CD4-positive, alpha-beta T cell treated with Interleukin-1 beta for 1 hour (primary cell): ENCODE data around the gene CCR9.

Experiments used
- DNase-seq, 2 donors: peaks; one replicate each; pipeline ENCODE4 v3.0.0-alpha.2; 2020 to 2022

The CCR9 gene

DNA sequence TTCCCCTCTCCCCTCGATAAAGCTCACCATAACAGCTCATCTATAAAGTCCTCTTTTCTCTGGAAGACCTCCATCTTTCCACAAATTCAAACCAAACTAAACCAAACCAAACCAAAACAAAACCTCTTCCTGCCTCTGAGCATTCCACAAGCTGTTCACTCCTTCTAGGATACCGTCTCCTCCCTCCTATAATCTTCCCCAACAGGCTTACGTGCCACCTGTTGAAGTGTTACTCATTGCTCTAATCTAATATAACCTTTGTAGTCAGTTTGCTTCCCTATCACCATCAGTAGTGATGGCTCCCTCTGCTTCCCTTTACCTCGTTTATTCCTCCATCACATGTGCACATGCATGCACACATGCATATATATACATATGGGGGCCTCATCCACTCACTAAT is 12.7 kb upstream of the CCR9 start:
- DNase-seq, result no peak

DNA sequence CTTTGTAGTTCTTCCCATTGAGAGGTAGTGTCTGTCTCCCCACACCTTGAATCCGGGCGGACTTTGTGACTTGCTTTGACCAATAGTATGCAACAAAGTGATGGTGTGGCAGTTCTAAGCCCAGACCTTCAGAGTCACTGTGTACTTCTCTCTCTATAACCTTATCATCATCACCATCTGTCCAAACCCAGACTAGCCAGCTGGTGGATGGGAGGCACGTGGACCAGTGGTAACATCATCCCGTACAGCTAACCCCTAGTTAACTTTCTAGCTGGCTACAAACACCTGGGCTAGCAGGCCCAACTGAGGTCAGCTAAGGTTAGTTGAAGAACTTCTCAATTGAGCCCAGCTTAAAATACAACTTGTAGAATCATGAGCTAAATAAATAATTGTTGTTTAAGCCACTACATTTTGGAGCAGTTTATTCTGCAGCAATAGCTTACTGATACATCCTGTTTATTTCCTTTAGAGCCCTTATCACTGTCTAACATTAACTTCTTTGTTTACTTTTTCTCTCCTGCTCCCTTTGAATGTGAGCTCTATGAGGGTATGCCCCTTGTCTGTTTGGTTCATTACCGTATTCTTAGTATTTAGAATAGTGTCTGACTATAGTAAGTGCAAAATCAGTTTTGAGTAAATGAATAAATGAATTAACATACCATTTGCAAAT is 11.5 kb upstream of the CCR9 start:
- DNase-seq, result no peak

DNA sequence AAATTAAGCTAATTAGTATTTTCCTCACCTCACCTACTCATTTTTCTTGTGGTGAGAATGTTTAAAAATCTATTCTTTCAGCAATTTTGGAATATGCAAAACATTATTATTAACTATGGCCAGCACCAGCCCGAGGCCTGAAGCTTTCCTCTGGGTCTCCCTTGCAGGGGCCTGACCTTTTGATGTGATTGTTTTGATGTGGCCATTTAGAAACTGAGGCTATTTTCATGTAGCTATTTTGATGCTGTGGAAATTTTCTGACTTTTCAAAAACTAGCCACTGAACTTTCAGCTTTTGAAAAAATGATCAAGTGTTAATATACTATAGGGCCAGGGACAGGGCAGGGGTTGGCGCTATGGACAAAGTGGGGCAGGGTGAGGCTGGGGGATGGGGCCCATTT is 8.2 kb upstream of the CCR9 start:
- no peak for DNase-seq

DNA sequence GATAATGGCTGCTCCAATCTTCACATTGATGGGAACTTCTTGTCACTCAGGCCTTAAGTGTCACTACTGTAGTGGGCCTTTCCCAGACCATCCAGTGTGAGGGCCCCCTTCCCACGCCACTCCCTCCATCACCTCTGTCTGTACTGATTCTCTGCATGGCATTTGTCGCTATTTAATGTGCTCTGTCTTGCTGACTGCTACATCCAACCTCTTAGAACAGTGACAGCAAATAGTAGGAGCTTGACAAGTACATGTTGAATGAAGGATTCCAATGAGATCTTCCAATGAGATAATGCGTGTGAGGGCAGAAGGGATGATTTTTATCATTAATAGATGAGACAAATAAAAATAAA is 5.6 kb upstream of the CCR9 start:
- no peak for DNase-seq

DNA sequence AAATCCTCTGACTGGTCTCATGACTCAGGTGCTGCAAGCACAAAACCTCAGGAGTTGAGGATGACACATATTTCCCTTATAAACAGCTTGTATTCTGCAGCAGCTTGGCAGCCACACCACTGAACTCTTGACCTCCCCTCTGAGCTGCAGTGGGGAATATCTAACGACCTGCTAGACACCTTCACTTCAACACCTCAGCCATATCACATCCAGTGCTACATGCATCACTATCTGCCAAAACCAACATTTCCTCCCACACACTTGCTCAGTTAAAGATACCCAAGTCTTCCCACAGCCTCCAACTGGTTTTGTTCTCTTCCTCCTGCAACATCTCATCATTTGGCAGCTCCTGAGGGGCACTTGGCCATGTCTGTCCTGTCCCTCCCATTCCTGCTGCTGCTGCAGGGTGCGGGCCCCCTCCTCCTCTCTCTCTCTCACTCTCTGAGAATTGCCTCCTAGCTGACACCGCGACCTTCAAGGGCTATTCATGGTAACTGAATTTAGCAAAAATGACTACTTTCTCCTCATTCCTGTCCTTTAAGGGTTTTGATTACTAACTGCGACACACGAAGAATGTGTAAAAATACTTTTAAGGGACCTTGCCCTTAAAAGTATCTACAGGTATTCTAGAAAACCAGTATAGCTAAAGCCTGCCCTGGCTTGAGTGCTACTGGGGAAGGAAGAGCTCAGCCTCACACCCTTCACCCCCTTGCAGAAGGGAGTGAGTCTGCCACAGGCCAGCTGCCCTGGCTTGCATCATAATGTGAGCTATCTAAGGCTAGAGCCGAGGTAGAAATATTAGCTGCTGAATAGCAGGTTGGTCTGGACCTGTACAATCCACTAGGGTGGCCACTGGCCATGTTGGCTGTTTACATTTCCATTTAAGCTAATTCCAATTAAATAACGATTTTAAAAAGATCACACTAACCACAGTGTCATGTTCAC is 5.0 kb upstream of the CCR9 start:
- DNase-seq, result peak; percentile 32 to 37

DNA sequence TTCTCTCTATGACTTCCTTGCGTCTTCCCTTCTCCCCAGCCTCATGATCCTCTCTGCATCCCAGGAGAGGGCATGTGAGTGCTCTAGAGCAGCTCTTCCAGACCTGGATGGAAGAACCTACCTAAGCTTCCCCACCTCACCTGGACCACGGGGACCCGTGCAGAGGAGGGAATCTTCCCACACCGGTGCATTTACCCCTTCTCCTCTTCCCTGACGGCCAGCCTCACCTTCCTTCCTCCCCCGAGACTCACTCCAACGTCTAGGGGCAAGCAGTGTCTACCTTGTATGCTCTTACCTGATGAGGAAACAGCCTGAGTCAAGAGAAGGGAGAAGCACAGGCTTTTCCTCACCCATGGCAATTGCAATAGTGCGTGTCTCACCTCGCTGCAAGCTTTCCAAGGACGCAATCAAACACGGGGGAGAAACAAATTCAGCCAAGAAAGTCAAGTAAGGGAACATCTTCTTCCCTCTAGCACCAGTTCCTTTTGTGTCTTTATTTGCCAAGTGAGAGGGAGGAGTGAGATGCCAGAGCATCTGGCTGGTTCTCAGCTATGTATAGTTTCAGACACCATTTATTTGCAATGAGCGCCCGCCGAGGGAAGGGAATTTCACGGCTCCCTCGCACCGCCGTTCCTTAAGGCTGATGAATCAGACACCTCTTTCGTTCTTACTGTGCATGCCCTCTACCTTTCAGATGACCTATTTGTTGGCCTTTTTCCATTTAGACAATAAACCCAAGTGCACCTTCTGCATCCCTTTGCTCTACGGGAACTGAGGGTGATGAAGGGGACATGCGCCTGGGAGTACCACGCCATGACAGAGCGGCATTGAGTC is 1.8 kb upstream of the CCR9 start:
- no peak for DNase-seq

DNA sequence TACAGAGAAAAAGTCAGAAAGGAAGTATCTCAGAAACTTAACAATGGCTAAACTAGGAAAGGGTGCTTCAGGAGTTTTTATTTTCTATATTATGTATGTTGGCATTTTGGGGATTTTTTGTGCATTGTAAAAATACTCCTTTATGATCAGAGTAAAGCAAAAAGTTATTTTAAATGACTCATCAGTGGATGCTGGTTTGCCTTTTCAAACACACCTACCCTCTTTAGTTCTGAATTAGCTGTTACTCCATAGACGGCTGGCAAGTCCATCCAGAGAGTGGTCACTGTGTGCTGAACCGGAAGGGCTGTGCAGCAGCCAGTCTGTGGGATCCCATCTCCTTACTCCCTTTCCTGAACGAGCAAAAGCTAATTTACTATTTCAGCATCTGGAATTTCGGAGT is 942 bp downstream of the CCR9 start:
- DNase-seq, result no peak

DNA sequence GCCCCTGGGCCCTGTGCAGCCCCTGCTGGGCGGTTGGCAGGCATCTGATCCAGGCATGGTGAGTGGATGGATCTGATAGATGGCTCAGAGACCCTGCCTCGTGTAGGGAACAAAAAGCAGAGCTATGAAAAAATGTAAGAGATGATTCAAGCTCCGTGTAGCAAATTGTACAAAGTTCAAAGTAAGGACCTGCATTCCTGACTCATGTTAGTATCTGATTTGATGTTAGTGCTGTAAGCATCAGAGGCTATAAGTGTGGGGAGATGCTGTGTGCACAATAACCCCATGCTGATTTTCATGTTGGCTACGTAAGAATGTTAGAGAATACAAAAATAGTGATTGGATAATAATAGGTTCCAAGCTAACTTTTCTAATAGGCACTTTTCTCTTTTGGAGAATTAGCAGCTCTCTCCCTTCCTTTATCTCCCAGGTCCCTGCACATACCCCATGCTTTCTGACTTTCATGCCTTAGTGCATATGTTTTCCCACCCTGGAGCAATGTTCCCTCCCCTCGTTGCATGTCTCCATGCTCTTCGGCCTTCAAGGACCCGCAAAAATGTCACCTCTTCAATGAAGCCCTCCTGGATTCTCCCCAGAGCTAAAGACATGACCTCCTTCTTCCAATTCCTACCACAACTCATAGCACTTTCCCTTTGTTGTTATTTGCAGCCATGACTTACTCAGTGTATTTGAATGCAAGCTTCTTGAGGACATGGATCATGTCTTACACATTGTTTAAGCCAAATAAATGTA is 1.6 kb downstream of the CCR9 start:
- no peak for DNase-seq

DNA sequence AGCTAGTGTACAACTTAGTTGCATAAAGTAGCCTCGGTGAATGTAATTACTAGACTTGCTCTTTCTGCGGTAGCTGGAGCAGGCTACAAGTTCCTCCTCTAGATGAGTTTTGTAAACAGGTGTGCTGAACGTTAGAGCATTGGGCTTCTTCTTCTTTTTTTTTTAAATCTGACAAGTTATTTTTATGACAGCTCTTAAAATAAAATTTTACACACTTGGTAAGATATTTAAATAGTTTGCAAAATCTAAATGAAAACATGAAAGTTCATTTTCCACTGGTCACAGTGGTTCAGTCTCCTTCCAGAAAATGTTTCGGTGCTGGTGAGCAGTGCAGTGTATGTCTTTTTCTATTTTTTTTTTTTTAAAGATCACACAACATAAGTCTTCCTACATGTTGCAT is 3.0 kb downstream of the CCR9 start:
- DNase-seq, result no peak

DNA sequence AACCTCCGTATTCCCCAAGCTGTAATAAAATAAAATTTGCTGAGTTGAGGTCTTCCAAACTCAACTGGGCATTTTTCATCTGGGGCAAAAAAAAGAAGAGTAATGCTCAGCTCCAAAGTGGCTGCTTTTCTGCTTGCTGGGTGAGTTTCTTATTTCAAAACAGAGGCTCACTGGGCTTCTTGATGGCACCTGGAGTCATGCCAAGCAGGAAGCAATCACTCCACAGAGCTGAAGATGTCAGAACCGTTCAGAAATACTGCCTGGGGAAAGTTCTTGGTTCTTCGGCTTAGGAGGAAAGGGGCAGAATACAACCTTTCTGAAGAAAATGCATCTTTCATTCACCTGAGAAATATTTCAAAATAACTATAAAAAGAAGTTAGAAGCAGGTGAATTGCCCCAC is 4.1 kb downstream of the CCR9 start:
- no peak for DNase-seq

DNA sequence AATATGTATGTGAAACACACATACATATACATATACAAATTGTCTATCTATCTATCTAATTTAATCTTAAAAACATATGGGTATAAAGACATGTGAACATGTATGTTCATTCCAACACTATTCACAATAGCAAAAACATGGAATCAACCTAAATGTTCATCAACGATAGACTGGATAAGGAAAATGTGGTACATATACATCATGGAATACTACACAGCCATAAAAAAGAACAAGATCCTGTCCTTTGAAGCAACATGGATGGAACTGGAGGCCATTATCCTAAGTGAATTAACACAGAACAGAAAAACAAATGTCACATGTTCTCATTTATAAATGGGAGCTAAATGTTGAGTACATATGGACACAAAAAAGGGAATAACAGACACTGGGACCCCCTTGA is 5.8 kb downstream of the CCR9 start:
- DNase-seq, result no peak

DNA sequence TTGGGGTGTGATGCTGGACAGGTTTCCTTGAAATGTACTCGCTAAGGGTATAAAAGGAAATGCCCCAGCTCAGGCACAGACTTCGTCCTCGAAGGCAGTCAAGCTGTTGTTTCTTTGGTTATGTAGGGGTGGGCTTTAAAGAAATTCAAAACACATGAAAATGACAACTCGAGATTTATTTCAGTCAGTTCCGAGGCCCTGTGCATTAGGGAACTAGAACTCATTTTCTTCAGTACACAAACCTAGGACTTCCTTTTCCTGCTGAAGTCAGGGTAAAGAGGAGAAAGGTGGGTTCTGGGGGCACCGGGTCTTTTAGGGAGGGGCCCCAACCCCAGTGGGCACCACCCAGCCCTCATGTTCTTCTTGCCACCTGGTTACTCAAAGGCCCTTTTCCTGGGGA is 7.7 kb downstream of the CCR9 start:
- DNase-seq, result no peak

DNA sequence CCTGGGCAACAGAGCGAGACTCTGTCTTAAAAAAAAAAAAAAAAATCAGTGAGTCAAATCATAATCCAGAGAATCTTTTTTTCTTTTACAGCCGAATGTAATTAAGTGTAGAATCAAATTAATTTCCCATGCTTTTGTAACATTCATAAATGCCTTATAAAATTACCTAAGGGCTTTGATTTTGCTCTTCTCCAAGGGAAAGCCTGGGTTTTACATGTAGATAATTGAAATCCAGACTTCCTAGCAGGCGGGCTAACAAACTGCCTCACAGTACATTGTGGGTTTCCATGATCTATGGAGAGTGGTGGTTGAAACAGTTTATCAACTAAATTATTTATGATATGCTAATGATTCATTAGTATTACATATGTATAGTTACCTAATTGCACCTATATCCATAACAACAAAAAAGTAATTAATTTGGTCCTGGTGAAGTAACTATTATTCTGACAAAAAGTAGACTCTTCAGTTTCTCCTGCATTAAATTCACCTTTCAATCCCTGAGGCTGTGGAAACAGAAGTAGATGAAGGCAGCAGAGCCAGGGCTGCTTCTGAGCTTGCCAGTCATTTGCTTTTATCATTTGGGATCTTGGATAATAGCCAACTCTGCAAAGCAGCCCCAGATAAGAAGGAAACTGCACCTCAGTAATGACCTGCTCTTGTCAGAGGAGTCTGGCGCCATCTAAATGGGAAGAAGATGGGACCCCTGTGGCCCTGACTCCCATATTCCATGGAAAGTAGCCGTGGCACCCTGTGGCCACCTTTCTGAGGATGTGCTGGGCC is 9.5 kb downstream of the CCR9 start:
- no peak for DNase-seq

DNA sequence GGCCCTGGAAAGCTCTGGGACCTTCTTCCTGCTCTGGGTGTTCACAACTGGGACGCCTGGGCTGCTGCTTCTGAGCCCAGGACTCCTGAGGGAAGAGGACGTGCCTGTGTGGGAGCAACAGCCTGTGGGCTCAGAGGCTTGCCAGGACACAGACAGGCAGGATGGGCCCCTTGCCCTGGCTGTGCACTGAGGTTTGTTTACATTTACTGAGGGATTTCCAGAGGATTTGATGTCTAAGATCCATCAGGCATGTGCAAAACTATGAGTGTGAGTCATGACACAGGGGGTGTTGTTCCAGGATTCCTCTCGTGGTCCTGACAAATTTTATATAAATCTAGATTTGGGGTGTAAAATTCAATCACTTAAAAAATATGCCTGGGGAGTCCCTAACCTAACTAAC is 10.6 kb downstream of the CCR9 start:
- DNase-seq, result no peak

DNA sequence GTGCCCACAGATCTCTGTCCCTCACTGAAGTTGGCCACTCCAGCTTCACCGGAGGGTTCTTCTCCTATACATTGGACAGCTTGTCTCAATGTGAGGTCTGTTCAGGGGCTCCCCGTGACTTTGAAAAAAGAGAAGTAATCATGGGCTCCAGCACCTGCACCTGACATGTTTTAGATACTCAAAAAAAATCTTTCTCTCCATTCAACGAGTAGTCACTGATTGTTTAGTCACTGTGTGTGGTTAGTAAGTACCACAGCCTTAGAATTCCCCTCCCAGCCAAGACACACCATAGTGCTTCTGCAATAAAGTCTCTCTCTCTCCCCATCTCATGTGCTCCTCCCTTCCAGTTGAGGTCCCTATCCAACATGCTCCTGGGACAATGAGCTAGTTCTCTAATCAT is 18.6 kb downstream of the CCR9 start:
- no peak for DNase-seq

DNA sequence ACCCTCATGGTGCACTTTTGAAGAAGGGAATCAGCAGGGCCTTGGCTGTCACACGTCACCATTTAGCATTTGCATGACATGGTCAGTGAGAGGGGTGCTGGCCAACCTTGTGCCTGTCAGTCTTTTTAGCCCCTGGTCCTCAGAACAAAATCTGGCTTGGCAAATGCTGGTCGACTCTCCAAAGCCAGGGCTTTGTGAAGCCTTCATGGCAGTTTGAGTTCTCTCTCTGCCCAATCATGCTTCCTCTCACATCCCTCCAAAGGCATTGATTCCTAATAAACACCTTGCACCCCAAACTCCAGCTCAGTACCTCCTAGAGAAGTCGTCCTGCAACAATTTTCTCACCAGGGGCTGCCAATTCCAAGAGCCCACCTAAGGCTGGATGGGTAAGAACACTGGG is 19.4 kb downstream of the CCR9 start:
- no peak for DNase-seq

DNA sequence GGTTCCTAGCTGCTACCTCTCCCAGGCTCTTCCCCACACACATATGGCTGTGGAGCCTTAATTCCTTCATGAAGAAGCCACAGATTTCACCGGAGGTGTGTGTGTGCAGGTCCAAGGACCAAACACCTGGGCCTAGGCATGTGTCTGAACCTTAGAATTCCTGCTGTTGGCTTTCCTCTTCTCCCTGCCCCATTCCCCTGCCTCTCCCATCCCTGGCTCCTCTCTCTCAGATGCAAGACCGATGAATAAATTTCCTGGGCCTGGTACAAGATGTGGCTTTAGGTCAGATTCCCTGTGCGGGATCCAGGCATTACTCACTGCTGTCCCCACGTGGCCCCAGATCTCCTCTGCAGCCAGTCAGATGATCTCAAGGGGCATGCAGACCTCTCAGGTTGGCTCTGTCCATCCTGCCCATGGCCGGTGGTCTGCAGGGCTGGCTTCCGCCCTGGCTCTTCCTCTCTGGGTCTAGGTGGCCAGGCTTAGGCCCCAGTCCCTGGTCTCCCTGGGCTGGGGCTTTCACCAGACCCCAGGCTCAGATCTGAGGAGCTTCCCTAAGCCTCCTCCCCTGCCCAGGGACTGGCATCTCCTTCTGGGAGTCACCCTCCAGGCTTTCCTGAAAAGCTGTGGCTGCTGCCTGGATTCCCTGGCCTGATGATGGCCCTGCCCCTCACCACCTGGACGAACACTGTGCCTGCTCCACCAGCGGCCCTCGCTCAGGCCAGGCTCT is 20.5 kb downstream of the CCR9 start:
- DNase-seq, result no peak

DNA sequence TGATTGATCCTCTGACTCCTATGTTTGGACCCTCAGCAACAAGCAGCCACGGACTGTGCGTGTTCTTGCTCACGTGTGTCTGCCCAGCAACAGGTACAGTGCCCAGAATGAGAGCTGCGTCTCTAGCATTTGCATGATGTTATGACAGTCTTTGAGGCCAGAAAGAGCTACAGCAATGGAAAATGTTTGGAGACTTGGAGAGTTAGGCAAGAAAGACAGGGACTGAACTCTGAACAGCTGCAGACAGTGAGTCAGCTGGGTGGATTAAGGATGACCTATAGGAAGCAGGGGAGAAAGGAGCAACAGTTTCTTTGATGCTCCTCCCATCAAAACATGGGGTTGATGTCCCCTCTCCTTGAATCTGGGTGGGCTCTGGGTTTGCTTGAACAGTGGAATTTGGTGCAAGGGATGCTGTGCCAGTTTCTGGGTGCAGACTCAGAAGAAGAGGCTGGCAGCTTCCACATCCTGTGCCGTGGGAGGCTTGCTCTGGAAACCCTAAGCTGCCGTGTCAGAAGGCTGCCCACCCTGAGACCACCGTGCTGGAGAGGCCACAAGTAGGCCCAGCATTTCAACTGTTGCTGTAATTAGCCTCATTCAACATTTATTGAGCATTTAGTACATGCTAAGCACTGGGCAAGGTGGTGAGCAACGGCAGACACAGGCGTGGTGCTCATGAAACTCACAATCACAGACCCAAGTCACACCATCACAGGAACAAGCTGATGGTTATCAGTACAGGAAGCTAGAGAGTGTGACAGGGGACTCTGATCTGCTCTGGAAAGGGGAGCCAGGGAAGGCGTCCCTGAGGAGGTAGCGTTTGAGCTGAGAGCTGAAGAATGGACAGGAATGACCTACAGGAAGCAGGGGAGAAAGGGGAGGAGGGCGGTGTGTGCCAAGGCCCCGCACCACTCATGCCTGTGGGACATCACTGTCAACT is 21.7 kb downstream of the CCR9 start:
- DNase-seq, result peak in 1 of 2 donors; percentile 35

DNA sequence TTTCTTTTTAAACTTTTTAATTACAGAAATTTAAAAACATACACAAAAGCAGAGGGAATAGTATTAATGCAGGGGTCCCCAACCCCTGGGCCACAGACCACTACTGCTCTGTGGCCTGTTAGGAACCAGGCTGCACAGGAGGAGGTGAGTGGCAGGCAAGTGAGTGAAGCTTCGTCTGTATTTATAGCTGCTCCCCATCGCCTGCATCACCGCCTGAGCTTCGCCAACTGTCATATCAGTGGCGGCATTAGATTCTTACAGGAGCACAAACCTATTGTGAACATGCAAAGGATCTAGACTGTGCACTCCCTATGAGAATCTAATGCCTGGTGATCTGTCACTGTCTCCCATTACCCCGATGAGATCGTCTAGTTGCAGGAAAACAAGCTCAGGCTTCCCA is 22.4 kb downstream of the CCR9 start:
- DNase-seq, result no peak

DNA sequence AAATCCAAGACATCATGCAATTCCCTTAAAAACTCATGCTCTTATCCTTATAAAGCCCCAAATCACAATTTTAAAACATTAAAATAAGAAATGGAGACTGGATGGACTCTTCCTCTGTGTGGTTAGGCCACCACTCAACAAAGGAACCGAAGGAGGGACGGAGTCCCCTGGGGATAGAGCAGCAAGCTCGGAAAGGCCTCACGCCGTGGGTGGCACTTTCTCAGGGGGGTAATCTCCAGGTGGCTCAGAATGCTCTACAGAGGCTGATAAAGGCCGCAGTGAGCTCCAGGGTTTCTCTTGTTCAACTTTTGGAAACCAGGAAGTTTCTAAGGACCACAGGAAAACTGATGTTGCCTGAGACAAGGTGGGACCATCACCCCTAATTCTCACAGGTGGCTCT is 23.2 kb downstream of the CCR9 start:
- DNase-seq, result no peak
